Common myeloid progenitor, CD34-positive (primary cell): Measurements from ENCODE around the gene GRSF1.
"Not testable (repeated sequence)": the region's sequence is repeated elsewhere in the genome, so short reads cannot be mapped to it uniquely, and the experiment has no call there.

Experiments used
- CTCF ChIA-PET: fragments of 350-600 bp; sonication (Branson Sonifier 250); formaldehyde crosslinking; loops from one replicate; lab custom pipeline; 2021; ENCODE audit warnings: antibody characterized with exemption; lab: Charles Lee
- POLR2A ChIA-PET: fragments of 350-600 bp; sonication (Branson Sonifier 250); formaldehyde crosslinking; loops from one replicate; lab custom pipeline; 2021; ENCODE audit warnings: antibody characterized with exemption; lab: Charles Lee
- DNase-seq, 3 donors: peaks; one replicate each; pipeline versions ENCODE4 v3.0.0 to v3.0.0-alpha.2; 2013
- H3K27ac ChIP-seq, 2 experiments: 1 replicate in 1 of 2; 2 replicates in 1 of 2; pipeline ENCODE4 v1.7.0; 2013; ENCODE audit warnings: inconsistent platforms in 2 of 2, low read length in 2 of 2, mild to moderate bottlenecking in 2 of 2, low read depth in 1 of 2, moderate library complexity in 1 of 2; ENCODE audit not compliant: severe bottlenecking in 2 of 2, insufficient read depth in 1 of 2, poor library complexity in 1 of 2
- H3K27me3 ChIP-seq, 5 experiments: replicated peaks in 2 of 5; 1 replicate in 3 of 5; 2 replicates in 2 of 5; pipeline versions ENCODE4 v1.6.1 to v1.7.0; 2013; ENCODE audit warnings: low read length in 4 of 5, mild to moderate bottlenecking in 2 of 5, moderate library complexity in 2 of 5, inconsistent platforms in 1 of 5; ENCODE audit not compliant: insufficient read depth in 5 of 5, control insufficient read depth in 4 of 5
- H3K36me3 ChIP-seq, 4 experiments: 1 replicate in 2 of 4; 2 replicates in 2 of 4; pipeline versions ENCODE4 v1.6.1 to v1.7.0; 2013; ENCODE audit warnings: low read length in 3 of 4, control low read depth in 1 of 4, mild to moderate bottlenecking in 1 of 4; ENCODE audit not compliant: control insufficient read depth in 4 of 4, insufficient read depth in 4 of 4
- H3K4me1 ChIP-seq, 4 experiments: 1 replicate in 3 of 4; 2 replicates in 1 of 4; pipeline versions ENCODE4 v1.6.1 to v1.7.1; 2013; ENCODE audit warnings: low read length in 3 of 4, mild to moderate bottlenecking in 3 of 4, control low read depth in 1 of 4, inconsistent platforms in 1 of 4, moderate library complexity in 1 of 4; ENCODE audit not compliant: control insufficient read depth in 4 of 4, insufficient read depth in 4 of 4; ENCODE audit errors: control extremely low read depth in 1 of 4
- H3K4me3 ChIP-seq, 7 experiments: 1 replicate in 4 of 7; 2 replicates in 3 of 7; pipeline versions ENCODE4 v1.5.1 to v1.7.0; 2013; ENCODE audit warnings: mild to moderate bottlenecking in 7 of 7, low read length in 6 of 7, moderate library complexity in 6 of 7, inconsistent platforms in 2 of 7, low read depth in 2 of 7, control low read depth in 1 of 7; ENCODE audit not compliant: insufficient read depth in 4 of 7, control insufficient read depth in 1 of 7; ENCODE audit errors: extremely low read depth in 1 of 7
- H3K9me3 ChIP-seq, 5 experiments: 1 replicate in 4 of 5; 2 replicates in 1 of 5; pipeline versions ENCODE4 v1.6.1 to v1.7.1; 2013; ENCODE audit warnings: low read length in 4 of 5, mild to moderate bottlenecking in 2 of 5, inconsistent platforms in 1 of 5, low read depth in 1 of 5, moderate library complexity in 1 of 5; ENCODE audit not compliant: control insufficient read depth in 4 of 5, insufficient read depth in 2 of 5; ENCODE audit errors: control extremely low read depth in 1 of 5
- WGBS: methylation state at CpG from one replicate; pipeline ENCODE4 v1.1.5; 2013; ENCODE audit not compliant: insufficient coverage; 5-methylcytosine and 5-hydroxymethylcytosine counted together

Gene GRSF1

GRCh38 chr4:70841951-70842350, 2.3 kb upstream of the GRSF1 start:
- no peaks in the 10 kb centered on the region for H3K27me3 ChIP-seq
- H3K27ac ChIP-seq = no peak overlapping the region
- DNase-seq = no peak
- H3K4me3 ChIP-seq = no peak overlapping the region
- POLR2A ChIA-PET = no interaction called here
- CTCF ChIA-PET = no interaction called here
- no peaks in the 10 kb centered on the region for H3K36me3 ChIP-seq
- H3K4me1 ChIP-seq = peaks cover 5 to 18% (median 12%) of the 10 kb centered on the region in 4 experiments
- H3K9me3 ChIP-seq = no peaks in the 10 kb centered on the region
- WGBS = 60% methylated on average over 1 of the region's 1 CpG

GRCh38 chr4:70841211-70841610, 1.5 kb upstream of the GRSF1 start:
- POLR2A ChIA-PET = no interaction called here
- Histone ChIP-seq H3K9me3 (no peaks in the 10 kb centered on the region), H3K4me1 (peaks cover 5 to 23% (median 17%) of the 10 kb centered on the region in 4 experiments), H3K27me3 (no peaks in the 10 kb centered on the region), H3K36me3 (no peaks in the 10 kb centered on the region), H3K27ac (no peak overlapping the region), H3K4me3 (no peak overlapping the region)
- CTCF ChIA-PET = interaction anchor here (1.2 kb wide), 1 partner anchor 106 kb away, joined by 3 read pairs; no protein-coding TSS in a partner anchor
- DNase-seq = no peak

GRCh38 chr4:70840631-70841030, 941 bp upstream of the GRSF1 start:
- POLR2A ChIA-PET = not testable (repeated sequence)

GRCh38 chr4:70840137-70840536, 447 bp upstream of the GRSF1 start:
- H3K27me3 ChIP-seq, H3K27ac ChIP-seq, H3K9me3 ChIP-seq, H3K36me3 ChIP-seq: not testable (repeated sequence)
- Histone ChIP-seq H3K4me3 (peak overlapping the region in 1 of 7 experiments; percentile 33), H3K4me1 (peaks cover 5 to 28% (median 16%) of the 10 kb centered on the region in 4 experiments)
- ChIA-PET CTCF (interaction anchor here (1.4 to 2.4 kb wide), 2 partner anchors 12 to 131 kb away, joined by 4 to 7 read pairs; no protein-coding TSS in a partner anchor), POLR2A (interaction anchor here (0.7 to 1.3 kb wide), 2 partner anchors 48 to 62 kb away, joined by 3 to 5 read pairs; partner anchors contain the start of gene MOB1B)
- DNase-seq = peak; percentile 21 to 72 (median 65)
- 87% methylated on average over 16 of the region's 20 CpGs for WGBS

More at GRCh38 chr4:70840631-70841030, 941 bp upstream of the GRSF1 start:
- H3K4me3 ChIP-seq, H3K36me3 ChIP-seq, H3K27ac ChIP-seq, DNase-seq, H3K9me3 ChIP-seq, H3K27me3 ChIP-seq: not testable (repeated sequence)
- H3K4me1 ChIP-seq = peaks cover 5 to 27% (median 16%) of the 10 kb centered on the region in 4 experiments
- CTCF ChIA-PET = interaction anchor here (1.2 kb wide), 1 partner anchor 106 kb away, joined by 3 read pairs; no protein-coding TSS in a partner anchor
- 95% methylated on average over 11 of the region's 16 CpGs for WGBS

- WGBS = under 1% methylated on average over 74 of the region's 80 CpGs
- H3K27me3 ChIP-seq = no peaks in the 10 kb centered on the region
- H3K4me1 ChIP-seq = peaks cover 5 to 28% (median 16%) of the 10 kb centered on the region in 4 experiments
- H3K9me3 ChIP-seq = no peaks in the 10 kb centered on the region
- peak overlapping the region; percentile 58 to 83 for H3K27ac ChIP-seq
- peak overlapping the region; percentile 81 to 95 (median 87) for H3K4me3 ChIP-seq
- POLR2A ChIA-PET = interaction anchor here (0.6 to 1.5 kb wide), 7 partner anchors 11 to 567 kb away, joined by 3 to 5 read pairs (median 4); partner anchors contain the start of gene MOB1B
- peak; percentile 68 to 91 (median 87) for DNase-seq
- CTCF ChIA-PET = interaction anchor here (0.8 to 2.4 kb wide), 4 partner anchors 10 to 165 kb away, joined by 3 to 7 read pairs (median 4); no protein-coding TSS in a partner anchor
- H3K36me3 ChIP-seq = peaks cover 3 to 13% (median 10%) of the 10 kb centered on the region in 4 experiments
Observed at GRCh38 chr4:70838666-70839588, 763 bp downstream of the GRSF1 start.

- Histone ChIP-seq H3K4me1 (peaks cover 5 to 28% (median 16%) of the 10 kb centered on the region in 4 experiments), H3K27ac (peak overlapping the region; percentile 58 to 83), H3K9me3 (no peaks in the 10 kb centered on the region), H3K36me3 (peaks cover 4 to 18% (median 14%) of the 10 kb centered on the region in 4 experiments), H3K27me3 (no peaks in the 10 kb centered on the region), H3K4me3 (peak overlapping the region in 6 of 7 experiments; percentile 81 to 95 (median 88))
- DNase-seq = no peak
- ChIA-PET POLR2A (interaction anchor here (0.6 to 1.5 kb wide), 2 partner anchors 132 to 140 kb away, joined by 4 read pairs; no protein-coding TSS in a partner anchor), CTCF (interaction anchor here (0.6 to 2.4 kb wide), 4 partner anchors 8 to 166 kb away, joined by 3 to 7 read pairs (median 5); no protein-coding TSS in a partner anchor)
- WGBS = no CpG with 5 or more reads among the region's 4 CpGs
Observed at GRCh38 chr4:70838204-70838603, 1.5 kb downstream of the GRSF1 start.
